Neural crest cell (in vitro differentiated cells): ENCODE measurements around the gene IMPG2. TPM values are rescaled to one million over a fixed set of nuclear protein-coding genes. Genes with fewer than 3 reads are reported as not detected.
A peak's percentile ranks its signal among the peaks of the same experiment; 100 is the strongest.

ENCODE experiments used
- DNase-seq: peaks from one replicate; pipeline ENCODE4 v3.0.0; 2021; ENCODE audit warnings: low read depth, mixed read lengths, low spot score
- H3K27ac Mint-ChIP-seq: one replicate; pipeline ENCODE4 v1.8.0; 2021; ENCODE audit warnings: mild to moderate bottlenecking, mixed read lengths; ENCODE audit not compliant: unreplicated experiment
- H3K27me3 Mint-ChIP-seq: 2 replicates; pipeline ENCODE4 v1.8.0; 2021; ENCODE audit warnings: low read depth, mild to moderate bottlenecking, mixed read lengths
- H3K36me3 Mint-ChIP-seq: 2 replicates; pipeline ENCODE4 v1.8.0; 2021; ENCODE audit warnings: low read depth, mild to moderate bottlenecking, mixed read lengths
- H3K4me1 Mint-ChIP-seq: 2 replicates; pipeline ENCODE4 v1.8.0; 2021; ENCODE audit warnings: mixed read lengths
- H3K4me3 Mint-ChIP-seq: one replicate; pipeline ENCODE4 v1.8.0; 2021; ENCODE audit warnings: mild to moderate bottlenecking, mixed read lengths
- H3K9me3 Mint-ChIP-seq: 2 replicates; pipeline ENCODE4 v1.8.0; 2021; ENCODE audit warnings: mixed read lengths
- CTCF ChIP-seq: fragments of 200-600 bp; sonication (generic); conservative IDR thresholded peaks from 2 replicates; pipeline ENCODE4 v1.5.0; 2021; ENCODE audit warnings: antibody characterized with exemption, mild to moderate bottlenecking
- total RNA-seq: library from RNA; stranded (reverse); gene quantifications from 2 replicates; pipeline ENCODE4 v1.2.1, GENCODE V29; 2021

IMPG2 gene
- total RNA-seq, 1 donor from 2014 or later: 0.40 TPM

GRCh38 chr3:101268971-101269671 lies 51.3 kb downstream of the IMPG2 start:
- no peak for DNase-seq
- Mint-ChIP-seq H3K9me3 (peaks cover 17% of the 10 kb centered on the region), H3K27me3 (no peaks in the 10 kb centered on the region), H3K36me3 (peaks cover 7% of the 10 kb centered on the region), H3K27ac (peak overlapping the region; percentile 35), H3K4me3 (no peak overlapping the region), H3K4me1 (peaks cover 4% of the 10 kb centered on the region)
- no peak for TF ChIP-seq CTCF

- no peak for TF ChIP-seq CTCF
- no peak overlapping the region for H3K27ac Mint-ChIP-seq
- no peak overlapping the region for H3K4me3 Mint-ChIP-seq
- peaks cover 20% of the 10 kb centered on the region for H3K9me3 Mint-ChIP-seq
- H3K27me3 Mint-ChIP-seq: no peaks in the 10 kb centered on the region
- peaks cover 9% of the 10 kb centered on the region for H3K4me1 Mint-ChIP-seq
- DNase-seq: no peak
- peaks cover 9% of the 10 kb centered on the region for H3K36me3 Mint-ChIP-seq
These were observed 52.2 kb downstream of the IMPG2 start for GRCh38 chr3:101268141-101268540.

- DNase-seq: no peak
- H3K27ac Mint-ChIP-seq: no peak overlapping the region
- peaks cover 15% of the 10 kb centered on the region for H3K4me1 Mint-ChIP-seq
- peaks cover 12% of the 10 kb centered on the region for H3K36me3 Mint-ChIP-seq
- no peak for TF ChIP-seq CTCF
- H3K27me3 Mint-ChIP-seq: no peaks in the 10 kb centered on the region
- peaks cover 22% of the 10 kb centered on the region for H3K9me3 Mint-ChIP-seq
- no peak overlapping the region for H3K4me3 Mint-ChIP-seq
These were observed 53.8 kb downstream of the IMPG2 start for GRCh38 chr3:101266566-101266965.

GRCh38 chr3:101266071-101266470 lies 54.3 kb downstream of the IMPG2 start:
- Mint-ChIP-seq H3K4me1 (peaks cover 15% of the 10 kb centered on the region), H3K9me3 (peaks cover 22% of the 10 kb centered on the region), H3K4me3 (no peak overlapping the region), H3K27me3 (no peaks in the 10 kb centered on the region), H3K36me3 (peaks cover 12% of the 10 kb centered on the region), H3K27ac (no peak overlapping the region)
- TF ChIP-seq CTCF: no peak
- no peak for DNase-seq

GRCh38 chr3:101262393-101263240 lies 57.8 kb downstream of the IMPG2 start:
- peaks cover 22% of the 10 kb centered on the region for H3K9me3 Mint-ChIP-seq
- peaks cover 12% of the 10 kb centered on the region for H3K36me3 Mint-ChIP-seq
- no peaks in the 10 kb centered on the region for H3K27me3 Mint-ChIP-seq
- peak overlapping the region; percentile 44 for H3K27ac Mint-ChIP-seq
- H3K4me3 Mint-ChIP-seq: no peak overlapping the region
- H3K4me1 Mint-ChIP-seq: peaks cover 15% of the 10 kb centered on the region
- no peak for TF ChIP-seq CTCF
- DNase-seq: no peak
